ENCODE measurements around the gene USP3.

The USP3 gene

DNA sequence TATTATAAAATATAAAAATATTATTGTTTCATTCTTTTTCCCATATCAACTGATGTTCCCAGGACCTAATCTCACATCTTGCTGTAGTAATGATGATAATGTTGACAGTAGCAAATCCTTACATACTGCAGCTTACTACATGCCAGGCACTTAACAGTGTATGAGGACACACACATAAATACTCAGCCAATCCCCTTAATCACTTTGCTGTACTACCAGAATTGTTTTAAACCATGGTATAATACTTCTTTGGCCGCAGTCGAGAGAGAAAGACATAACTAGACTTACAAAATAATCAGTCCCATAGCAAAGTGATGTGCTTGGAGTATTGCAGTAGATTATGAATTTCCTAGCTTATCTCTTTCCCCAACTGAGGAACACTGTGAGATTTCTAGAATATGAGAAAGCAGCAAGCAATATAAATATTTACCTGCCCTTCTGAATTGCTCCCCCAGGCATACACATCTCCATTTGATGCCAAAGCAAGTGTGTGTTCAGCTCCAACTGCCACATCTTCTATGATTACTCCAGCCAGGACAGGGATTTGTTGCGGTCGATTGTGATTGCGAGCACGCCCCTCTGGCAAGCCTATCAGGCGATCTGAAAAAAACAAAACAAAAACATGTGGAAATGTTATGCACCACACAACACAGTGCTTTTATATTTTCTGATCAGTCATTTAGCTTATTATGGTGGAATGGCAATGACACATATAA lies 125.8 kb downstream of the USP3 start:
- TF ChIP-seq, protein P1, sequence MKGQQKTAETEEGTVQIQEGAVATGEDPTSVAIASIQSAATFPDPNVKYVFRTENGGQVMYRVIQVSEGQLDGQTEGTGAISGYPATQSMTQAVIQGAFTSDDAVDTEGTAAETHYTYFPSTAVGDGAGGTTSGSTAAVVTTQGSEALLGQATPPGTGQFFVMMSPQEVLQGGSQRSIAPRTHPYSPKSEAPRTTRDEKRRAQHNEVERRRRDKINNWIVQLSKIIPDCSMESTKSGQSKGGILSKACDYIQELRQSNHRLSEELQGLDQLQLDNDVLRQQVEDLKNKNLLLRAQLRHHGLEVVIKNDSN (IDR thresholded peaks at IDR 0.05) = no peak
- no peak for TF ChIP-seq RAD21 (IDR thresholded peaks at IDR 0.05; ENCODE audit: low read depth)
- TF ChIP-seq FOXM1 (IDR thresholded peaks at IDR 0.05; ENCODE audit: borderline replicate concordance, low read depth) = no peak
- TF ChIP-seq, protein P2, sequence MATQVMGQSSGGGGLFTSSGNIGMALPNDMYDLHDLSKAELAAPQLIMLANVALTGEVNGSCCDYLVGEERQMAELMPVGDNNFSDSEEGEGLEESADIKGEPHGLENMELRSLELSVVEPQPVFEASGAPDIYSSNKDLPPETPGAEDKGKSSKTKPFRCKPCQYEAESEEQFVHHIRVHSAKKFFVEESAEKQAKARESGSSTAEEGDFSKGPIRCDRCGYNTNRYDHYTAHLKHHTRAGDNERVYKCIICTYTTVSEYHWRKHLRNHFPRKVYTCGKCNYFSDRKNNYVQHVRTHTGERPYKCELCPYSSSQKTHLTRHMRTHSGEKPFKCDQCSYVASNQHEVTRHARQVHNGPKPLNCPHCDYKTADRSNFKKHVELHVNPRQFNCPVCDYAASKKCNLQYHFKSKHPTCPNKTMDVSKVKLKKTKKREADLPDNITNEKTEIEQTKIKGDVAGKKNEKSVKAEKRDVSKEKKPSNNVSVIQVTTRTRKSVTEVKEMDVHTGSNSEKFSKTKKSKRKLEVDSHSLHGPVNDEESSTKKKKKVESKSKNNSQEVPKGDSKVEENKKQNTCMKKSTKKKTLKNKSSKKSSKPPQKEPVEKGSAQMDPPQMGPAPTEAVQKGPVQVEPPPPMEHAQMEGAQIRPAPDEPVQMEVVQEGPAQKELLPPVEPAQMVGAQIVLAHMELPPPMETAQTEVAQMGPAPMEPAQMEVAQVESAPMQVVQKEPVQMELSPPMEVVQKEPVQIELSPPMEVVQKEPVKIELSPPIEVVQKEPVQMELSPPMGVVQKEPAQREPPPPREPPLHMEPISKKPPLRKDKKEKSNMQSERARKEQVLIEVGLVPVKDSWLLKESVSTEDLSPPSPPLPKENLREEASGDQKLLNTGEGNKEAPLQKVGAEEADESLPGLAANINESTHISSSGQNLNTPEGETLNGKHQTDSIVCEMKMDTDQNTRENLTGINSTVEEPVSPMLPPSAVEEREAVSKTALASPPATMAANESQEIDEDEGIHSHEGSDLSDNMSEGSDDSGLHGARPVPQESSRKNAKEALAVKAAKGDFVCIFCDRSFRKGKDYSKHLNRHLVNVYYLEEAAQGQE (IDR thresholded peaks at IDR 0.05; ENCODE audit: low read depth) = no peak
- TF ChIP-seq CEBPB (IDR thresholded peaks at IDR 0.05) = no peak
- TF ChIP-seq EGR1 (IDR thresholded peaks at IDR 0.05) = no peak
- no peak for TF ChIP-seq NFIC (IDR thresholded peaks at IDR 0.05)
- TF ChIP-seq ZBTB7A (IDR thresholded peaks at IDR 0.05; ENCODE audit: low read depth) = no peak
- no peak for TF ChIP-seq EP300 (IDR thresholded peaks at IDR 0.05; ENCODE audit: borderline replicate concordance)

DNA sequence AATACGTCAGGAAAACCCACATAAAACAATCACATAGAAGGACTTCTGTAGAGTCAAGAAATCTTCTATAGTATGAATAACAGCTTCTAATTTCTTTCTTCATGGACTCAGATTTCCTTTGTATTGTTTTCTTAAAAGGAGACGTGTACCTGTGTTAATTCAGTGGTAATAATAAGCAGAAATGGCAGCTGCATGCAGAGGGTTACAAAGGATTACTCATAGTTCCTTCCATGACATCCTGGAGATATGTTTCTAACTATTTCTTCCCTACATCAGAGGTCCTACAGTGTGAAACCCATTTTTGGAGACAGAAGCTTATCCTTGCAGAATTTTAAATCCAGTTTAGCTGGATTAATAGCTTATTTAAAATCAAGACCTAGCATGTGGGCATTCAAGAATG lies 128.9 kb downstream of the USP3 start:
- no peak for TF ChIP-seq EP300 (IDR thresholded peaks at IDR 0.05; ENCODE audit: borderline replicate concordance)
- TF ChIP-seq YY1 (IDR thresholded peaks at IDR 0.05; ENCODE audit: low read depth) = no peak
- TF ChIP-seq, protein P3, sequence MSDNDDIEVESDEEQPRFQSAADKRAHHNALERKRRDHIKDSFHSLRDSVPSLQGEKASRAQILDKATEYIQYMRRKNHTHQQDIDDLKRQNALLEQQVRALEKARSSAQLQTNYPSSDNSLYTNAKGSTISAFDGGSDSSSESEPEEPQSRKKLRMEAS (IDR thresholded peaks at IDR 0.05) = no peak
- TF ChIP-seq CEBPB (IDR thresholded peaks at IDR 0.05) = no peak
- TF ChIP-seq ZBTB7A (IDR thresholded peaks at IDR 0.05; ENCODE audit: low read depth) = no peak
- TF ChIP-seq TAF1 (IDR thresholded peaks at IDR 0.05; ENCODE audit: low read depth) = no peak

DNA sequence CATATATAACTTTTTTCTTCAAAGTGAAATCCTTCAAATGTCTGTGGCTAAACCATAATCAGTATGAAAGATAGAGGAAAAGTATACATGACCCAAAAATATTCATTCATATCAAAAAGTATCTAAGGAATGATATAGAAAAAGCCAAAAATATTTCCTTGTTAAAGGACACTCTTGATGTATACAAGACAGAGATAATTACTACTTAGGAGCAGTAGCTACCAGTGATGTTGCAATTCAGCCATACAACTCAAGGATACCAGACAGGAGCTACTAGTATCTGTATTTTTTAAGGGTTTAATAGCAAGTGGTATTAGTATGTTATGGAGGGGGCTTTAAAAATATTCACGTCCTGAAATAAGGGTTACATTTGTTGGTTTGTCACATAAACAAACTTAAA lies 129.8 kb downstream of the USP3 start:
- TF ChIP-seq, protein P2 (IDR thresholded peaks at IDR 0.05; ENCODE audit: low read depth) = no peak
- TF ChIP-seq CREB1 (IDR thresholded peaks at IDR 0.05; ENCODE audit: low read depth) (no peak), ZBTB7A (IDR thresholded peaks at IDR 0.05; ENCODE audit: low read depth) (no peak), CEBPB (IDR thresholded peaks at IDR 0.05) (no peak), RAD21 (IDR thresholded peaks at IDR 0.05; ENCODE audit: low read depth) (no peak), FOXM1 (IDR thresholded peaks at IDR 0.05; ENCODE audit: borderline replicate concordance, low read depth) (no peak), EP300 (IDR thresholded peaks at IDR 0.05; ENCODE audit: borderline replicate concordance) (no peak), YY1 (IDR thresholded peaks at IDR 0.05; ENCODE audit: low read depth) (no peak), EGR1 (IDR thresholded peaks at IDR 0.05) (no peak), TCF12 (IDR thresholded peaks at IDR 0.05; ENCODE audit: low read depth) (no peak), TAF1 (IDR thresholded peaks at IDR 0.05; ENCODE audit: low read depth) (no peak), TEAD4 (IDR thresholded peaks at IDR 0.05) (no peak), NFIC (IDR thresholded peaks at IDR 0.05) (no peak)
- TF ChIP-seq, protein P1 (IDR thresholded peaks at IDR 0.05) = no peak
- TF ChIP-seq, protein P3 (IDR thresholded peaks at IDR 0.05) = no peak

DNA sequence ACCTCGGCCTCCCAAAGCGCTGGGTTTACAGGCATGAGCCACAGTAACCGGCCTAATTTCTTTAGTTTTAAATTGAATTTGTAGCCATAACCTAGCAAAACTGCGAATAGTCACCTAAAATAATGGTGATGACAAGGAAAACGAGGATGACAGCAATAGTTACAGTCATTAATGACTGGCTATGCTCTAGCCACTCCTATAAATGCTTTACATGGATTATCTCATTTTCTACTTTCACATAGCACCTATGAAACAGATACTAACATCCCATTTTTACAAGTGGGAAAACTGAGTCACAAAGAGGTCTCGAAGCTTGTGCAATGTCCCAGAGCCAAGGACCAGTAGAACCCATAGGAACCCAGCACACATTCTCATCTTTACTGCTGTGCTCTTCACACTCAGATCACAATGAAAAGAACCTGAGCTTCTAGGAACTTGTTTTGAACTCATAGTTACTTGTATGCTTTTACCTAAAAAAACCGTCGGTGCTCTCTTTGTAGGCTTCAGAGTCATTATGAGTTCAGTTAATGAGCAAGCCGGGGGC lies 132.2 kb downstream of the USP3 start:
- TF ChIP-seq TEAD4 (IDR thresholded peaks at IDR 0.05) = no peak

DNA sequence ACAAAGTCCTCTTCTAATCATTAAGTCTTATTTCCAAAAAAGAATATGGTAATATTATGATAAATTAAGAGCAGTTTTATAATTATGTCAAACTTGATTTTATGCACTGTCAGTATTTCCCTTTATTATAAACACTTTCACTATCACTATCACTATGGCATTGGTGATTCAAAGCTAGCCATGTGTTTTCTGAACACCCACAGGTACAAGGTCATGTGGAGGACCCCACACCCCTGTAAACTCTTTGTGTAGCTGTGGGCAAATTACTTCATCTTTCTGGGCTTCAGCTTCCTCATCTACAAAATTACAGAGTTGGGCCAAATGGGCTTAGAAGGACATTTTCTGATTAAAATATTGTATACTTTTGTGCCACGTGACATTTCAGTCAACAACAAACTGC lies 134.4 kb downstream of the USP3 start:
- TF ChIP-seq, protein P3 (IDR thresholded peaks at IDR 0.05) = no peak
- TF ChIP-seq RAD21 (IDR thresholded peaks at IDR 0.05; ENCODE audit: low read depth) (no peak), TEAD4 (IDR thresholded peaks at IDR 0.05) (no peak), TAF1 (IDR thresholded peaks at IDR 0.05; ENCODE audit: low read depth) (no peak)
- TF ChIP-seq, protein P2 (IDR thresholded peaks at IDR 0.05; ENCODE audit: low read depth) = no peak
